GM18520 (cell line): ENCODE measurements around the gene FOXN3.
"Not testable (repeated sequence)": the region's sequence is repeated elsewhere in the genome, so short reads cannot be mapped to it uniquely, and the experiment has no call there.

Experiments
- ATAC-seq: cut with Tn5 transposase; IDR thresholded peaks from one replicate; pipeline ENCODE4 v1.9.1; 2021; ENCODE audit not compliant: unreplicated experiment

Gene FOXN3

GRCh38 chr14:89308232-89308959 is 108.6 kb downstream of the FOXN3 start:
- peak; percentile 26 for ATAC-seq

GRCh38 chr14:89307409-89307808 is 109.6 kb downstream of the FOXN3 start:
- ATAC-seq: no peak

GRCh38 chr14:89304972-89305703 is 111.9 kb downstream of the FOXN3 start:
- ATAC-seq: peak; percentile 47

GRCh38 chr14:89304561-89304960 is 112.5 kb downstream of the FOXN3 start:
- ATAC-seq: no peak

- ATAC-seq: peak; percentile 51
These were observed 113.3 kb downstream of the FOXN3 start for GRCh38 chr14:89303456-89304435.

GRCh38 chr14:89302396-89302950 is 114.6 kb downstream of the FOXN3 start:
- ATAC-seq: no peak

GRCh38 chr14:89299587-89299986 is 117.4 kb downstream of the FOXN3 start:
- no peak for ATAC-seq

- no peak for ATAC-seq
These were observed 118.8 kb downstream of the FOXN3 start for GRCh38 chr14:89298056-89298834.

GRCh38 chr14:89296281-89296745 is 120.7 kb downstream of the FOXN3 start:
- no peak for ATAC-seq

GRCh38 chr14:89294872-89295271 is 122.2 kb downstream of the FOXN3 start:
- ATAC-seq: no peak

- not testable (repeated sequence) for ATAC-seq
These were observed 122.6 kb downstream of the FOXN3 start for GRCh38 chr14:89294469-89294868.

GRCh38 chr14:89294060-89294459 is 123.0 kb downstream of the FOXN3 start:
- ATAC-seq: no peak

GRCh38 chr14:89293314-89293916 is 123.6 kb downstream of the FOXN3 start:
- no peak for ATAC-seq

- no peak for ATAC-seq
These were observed 124.3 kb downstream of the FOXN3 start for GRCh38 chr14:89292579-89293313.

- no peak for ATAC-seq
These were observed 125.6 kb downstream of the FOXN3 start for GRCh38 chr14:89291351-89291940.

GRCh38 chr14:89290813-89291212 is 126.2 kb downstream of the FOXN3 start:
- ATAC-seq: no peak

- ATAC-seq: no peak
These were observed 127.6 kb downstream of the FOXN3 start for GRCh38 chr14:89289477-89289876.

- no peak for ATAC-seq
These were observed 128.9 kb downstream of the FOXN3 start for GRCh38 chr14:89288114-89288513.
